ENCODE results near the gene LHFPL6.

DNA sequence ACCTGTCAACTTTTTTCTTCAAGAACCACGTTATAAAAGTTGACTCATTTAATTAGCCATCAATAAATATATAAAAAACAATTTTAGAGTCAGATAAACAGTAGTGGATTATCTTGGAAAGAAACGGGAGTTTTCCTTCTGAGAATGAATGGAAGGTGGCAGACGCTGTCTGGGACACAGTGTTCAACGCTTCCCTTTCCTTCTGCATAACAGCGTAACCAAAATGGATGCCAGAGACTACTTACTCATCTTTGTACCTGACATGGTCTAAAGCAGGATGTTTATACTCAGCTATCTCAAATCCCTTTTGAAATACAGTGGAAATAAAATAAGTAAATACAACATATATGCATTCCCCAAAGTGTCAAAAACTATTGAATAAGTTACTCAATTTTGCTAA lies 195.2 kb downstream of the LHFPL6 start:
- TF ChIP-seq, protein P1, sequence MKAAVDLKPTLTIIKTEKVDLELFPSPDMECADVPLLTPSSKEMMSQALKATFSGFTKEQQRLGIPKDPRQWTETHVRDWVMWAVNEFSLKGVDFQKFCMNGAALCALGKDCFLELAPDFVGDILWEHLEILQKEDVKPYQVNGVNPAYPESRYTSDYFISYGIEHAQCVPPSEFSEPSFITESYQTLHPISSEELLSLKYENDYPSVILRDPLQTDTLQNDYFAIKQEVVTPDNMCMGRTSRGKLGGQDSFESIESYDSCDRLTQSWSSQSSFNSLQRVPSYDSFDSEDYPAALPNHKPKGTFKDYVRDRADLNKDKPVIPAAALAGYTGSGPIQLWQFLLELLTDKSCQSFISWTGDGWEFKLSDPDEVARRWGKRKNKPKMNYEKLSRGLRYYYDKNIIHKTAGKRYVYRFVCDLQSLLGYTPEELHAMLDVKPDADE (IDR thresholded peaks at IDR 0.05) = no peak
- TF ChIP-seq EZH2phosphoT487 (IDR thresholded peaks at IDR 0.05; ENCODE audit: unreplicated experiment) (no peak), EZH2 (IDR thresholded peaks at IDR 0.05; ENCODE audit: low read depth, unreplicated experiment) (no peak), POLR2AphosphoS5 (IDR thresholded peaks at IDR 0.05; ENCODE audit: low read depth) (no peak), NANOG (IDR thresholded peaks at IDR 0.05; ENCODE audit: borderline replicate concordance) (no peak), ZNF331 (CRISPR knock-in tag; IDR thresholded peaks at IDR 0.05; ENCODE audit: low read depth) (no peak), JUNB (IDR thresholded peaks at IDR 0.05; ENCODE audit: unreplicated experiment) (no peak)
- TF ChIP-seq, protein P2, sequence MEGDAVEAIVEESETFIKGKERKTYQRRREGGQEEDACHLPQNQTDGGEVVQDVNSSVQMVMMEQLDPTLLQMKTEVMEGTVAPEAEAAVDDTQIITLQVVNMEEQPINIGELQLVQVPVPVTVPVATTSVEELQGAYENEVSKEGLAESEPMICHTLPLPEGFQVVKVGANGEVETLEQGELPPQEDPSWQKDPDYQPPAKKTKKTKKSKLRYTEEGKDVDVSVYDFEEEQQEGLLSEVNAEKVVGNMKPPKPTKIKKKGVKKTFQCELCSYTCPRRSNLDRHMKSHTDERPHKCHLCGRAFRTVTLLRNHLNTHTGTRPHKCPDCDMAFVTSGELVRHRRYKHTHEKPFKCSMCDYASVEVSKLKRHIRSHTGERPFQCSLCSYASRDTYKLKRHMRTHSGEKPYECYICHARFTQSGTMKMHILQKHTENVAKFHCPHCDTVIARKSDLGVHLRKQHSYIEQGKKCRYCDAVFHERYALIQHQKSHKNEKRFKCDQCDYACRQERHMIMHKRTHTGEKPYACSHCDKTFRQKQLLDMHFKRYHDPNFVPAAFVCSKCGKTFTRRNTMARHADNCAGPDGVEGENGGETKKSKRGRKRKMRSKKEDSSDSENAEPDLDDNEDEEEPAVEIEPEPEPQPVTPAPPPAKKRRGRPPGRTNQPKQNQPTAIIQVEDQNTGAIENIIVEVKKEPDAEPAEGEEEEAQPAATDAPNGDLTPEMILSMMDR (conservative IDR thresholded peaks at IDR 0.05; ENCODE audit: low read depth in 2 of 2) = no peak
- TF ChIP-seq, protein P3, sequence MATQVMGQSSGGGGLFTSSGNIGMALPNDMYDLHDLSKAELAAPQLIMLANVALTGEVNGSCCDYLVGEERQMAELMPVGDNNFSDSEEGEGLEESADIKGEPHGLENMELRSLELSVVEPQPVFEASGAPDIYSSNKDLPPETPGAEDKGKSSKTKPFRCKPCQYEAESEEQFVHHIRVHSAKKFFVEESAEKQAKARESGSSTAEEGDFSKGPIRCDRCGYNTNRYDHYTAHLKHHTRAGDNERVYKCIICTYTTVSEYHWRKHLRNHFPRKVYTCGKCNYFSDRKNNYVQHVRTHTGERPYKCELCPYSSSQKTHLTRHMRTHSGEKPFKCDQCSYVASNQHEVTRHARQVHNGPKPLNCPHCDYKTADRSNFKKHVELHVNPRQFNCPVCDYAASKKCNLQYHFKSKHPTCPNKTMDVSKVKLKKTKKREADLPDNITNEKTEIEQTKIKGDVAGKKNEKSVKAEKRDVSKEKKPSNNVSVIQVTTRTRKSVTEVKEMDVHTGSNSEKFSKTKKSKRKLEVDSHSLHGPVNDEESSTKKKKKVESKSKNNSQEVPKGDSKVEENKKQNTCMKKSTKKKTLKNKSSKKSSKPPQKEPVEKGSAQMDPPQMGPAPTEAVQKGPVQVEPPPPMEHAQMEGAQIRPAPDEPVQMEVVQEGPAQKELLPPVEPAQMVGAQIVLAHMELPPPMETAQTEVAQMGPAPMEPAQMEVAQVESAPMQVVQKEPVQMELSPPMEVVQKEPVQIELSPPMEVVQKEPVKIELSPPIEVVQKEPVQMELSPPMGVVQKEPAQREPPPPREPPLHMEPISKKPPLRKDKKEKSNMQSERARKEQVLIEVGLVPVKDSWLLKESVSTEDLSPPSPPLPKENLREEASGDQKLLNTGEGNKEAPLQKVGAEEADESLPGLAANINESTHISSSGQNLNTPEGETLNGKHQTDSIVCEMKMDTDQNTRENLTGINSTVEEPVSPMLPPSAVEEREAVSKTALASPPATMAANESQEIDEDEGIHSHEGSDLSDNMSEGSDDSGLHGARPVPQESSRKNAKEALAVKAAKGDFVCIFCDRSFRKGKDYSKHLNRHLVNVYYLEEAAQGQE (IDR thresholded peaks at IDR 0.05; ENCODE audit: unreplicated experiment) = no peak

All from GM23338 (cell line).